GM18507 (cell line): Measurements from ENCODE around the gene RYR3.
A peak's percentile ranks its signal among the peaks of the same experiment; 100 is the strongest.

Experiments used
- DNase-seq: peaks from one replicate; pipeline ENCODE4 v3.0.0; 2011; ENCODE audit warnings: low read depth; ENCODE audit not compliant: insufficient read length; ENCODE audit errors: extremely low spot score
- FAIRE-seq: peaks from 2 replicates; lab custom pipeline; 2011; peaks lifted over from hg19 to GRCh38; lab: Jason Lieb, UNC

The RYR3 gene

GRCh38 chr15:33872416-33873106, 561.8 kb downstream of the RYR3 start:
- no peak for FAIRE-seq

DNA sequence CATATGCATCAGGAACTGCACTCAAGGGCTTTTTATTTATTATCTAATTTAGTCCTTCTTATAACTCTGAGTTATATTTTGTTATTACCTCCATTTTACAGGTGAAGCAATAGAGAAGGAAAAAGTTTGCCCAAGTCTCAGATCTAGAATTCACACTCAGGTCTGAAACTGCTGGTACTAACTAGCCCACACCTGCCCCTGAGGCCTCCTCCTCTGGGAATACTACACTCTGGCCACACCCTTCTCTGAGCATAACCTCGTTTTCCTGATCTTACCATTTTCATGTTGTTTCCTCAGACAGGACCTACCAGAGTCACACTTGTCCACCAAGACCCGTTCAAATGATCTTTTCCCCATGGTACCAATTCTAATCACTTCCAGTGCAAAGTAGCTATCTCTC, 563.4 kb downstream of the RYR3 start:
- peak; percentile 38 for FAIRE-seq
- no peak for DNase-seq

More at GRCh38 chr15:33872416-33873106, 561.8 kb downstream of the RYR3 start:
- no peak for DNase-seq

- FAIRE-seq (no peak), DNase-seq (no peak)
Measured at GRCh38 chr15:33882921-33883320, 572.2 kb downstream of the RYR3 start.

- FAIRE-seq = no peak
- no peak for DNase-seq
Measured at GRCh38 chr15:33888176-33888575, 577.4 kb downstream of the RYR3 start.

- FAIRE-seq (peak; percentile 44), DNase-seq (no peak)
Measured at GRCh38 chr15:33894193-33894592, 583.4 kb downstream of the RYR3 start.

DNA sequence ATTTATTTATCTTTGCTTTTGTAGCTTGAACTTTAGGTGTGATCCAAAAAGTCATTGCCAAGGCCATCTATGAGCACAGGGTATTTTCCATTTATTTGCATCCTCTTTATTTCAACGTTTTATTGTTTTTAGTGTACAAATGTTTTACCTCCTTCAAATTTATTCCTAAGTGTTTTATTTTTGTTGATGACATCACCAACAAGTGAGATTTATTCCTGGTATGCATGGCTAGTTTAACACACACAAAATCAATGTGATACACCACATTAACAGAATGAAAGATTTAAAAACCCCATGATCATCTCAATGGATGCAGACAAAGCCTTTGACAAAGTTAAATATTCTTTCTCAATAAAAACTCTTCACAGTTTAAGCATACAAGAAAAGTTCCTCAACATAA, 591.3 kb downstream of the RYR3 start:
- FAIRE-seq = no peak
- no peak for DNase-seq

DNA sequence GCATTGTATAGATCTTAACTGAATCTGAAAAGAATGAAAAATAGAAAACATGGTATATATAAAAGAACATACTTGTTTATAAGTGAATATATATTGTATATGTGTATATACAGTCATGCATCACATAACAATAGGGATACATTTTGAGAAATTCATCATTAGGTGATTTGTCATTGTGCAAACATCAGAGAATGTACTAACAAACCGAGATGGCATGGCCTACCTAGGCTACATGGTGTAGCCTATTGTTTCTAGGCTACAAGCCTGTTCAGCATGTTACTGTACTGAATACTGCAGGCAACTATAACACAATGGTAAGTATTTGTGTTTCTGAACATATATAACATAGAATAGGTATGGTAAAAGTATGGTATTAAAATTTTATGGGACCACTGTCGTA, 592.9 kb downstream of the RYR3 start:
- FAIRE-seq (no peak), DNase-seq (no peak)

- no peak for DNase-seq
- FAIRE-seq = no peak
Measured at GRCh38 chr15:33907326-33907725, 596.6 kb downstream of the RYR3 start.

GRCh38 chr15:33908406-33908805, 597.6 kb downstream of the RYR3 start:
- FAIRE-seq = no peak
- no peak for DNase-seq

- no peak for DNase-seq
- FAIRE-seq = no peak
Measured at GRCh38 chr15:33910741-33911140, 600.0 kb downstream of the RYR3 start.

- DNase-seq = no peak
Measured at GRCh38 chr15:33912326-33912725, 601.6 kb downstream of the RYR3 start.

DNA sequence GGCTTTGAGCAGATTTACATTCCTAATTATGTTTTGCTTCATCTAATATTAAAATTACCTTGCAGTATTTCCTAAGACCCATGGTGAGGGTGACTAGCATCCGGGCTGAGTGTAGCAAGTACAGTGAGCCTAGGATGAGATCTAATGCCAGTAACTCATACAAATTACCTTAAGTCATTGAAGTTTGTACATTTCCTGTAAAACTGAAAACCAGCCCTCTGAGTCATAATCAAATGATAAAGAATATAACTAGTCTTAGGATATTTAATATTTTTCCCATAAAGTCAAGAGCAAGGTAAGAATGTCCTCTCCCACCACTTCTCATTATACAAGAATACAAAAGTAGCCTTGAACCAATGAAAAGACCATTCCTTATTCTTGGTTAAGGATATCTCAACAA, 602.7 kb downstream of the RYR3 start:
- FAIRE-seq (no peak), DNase-seq (no peak)

More at GRCh38 chr15:33912326-33912725, 601.6 kb downstream of the RYR3 start:
- FAIRE-seq = no peak
